ENCODE measurements around the gene STAM2. TPM values are rescaled to one million over a fixed set of nuclear protein-coding genes. Genes with fewer than 3 reads are reported as not detected.

The STAM2 gene
- total RNA-seq, 1 donor from 2014 or later: 16.0 TPM

DNA sequence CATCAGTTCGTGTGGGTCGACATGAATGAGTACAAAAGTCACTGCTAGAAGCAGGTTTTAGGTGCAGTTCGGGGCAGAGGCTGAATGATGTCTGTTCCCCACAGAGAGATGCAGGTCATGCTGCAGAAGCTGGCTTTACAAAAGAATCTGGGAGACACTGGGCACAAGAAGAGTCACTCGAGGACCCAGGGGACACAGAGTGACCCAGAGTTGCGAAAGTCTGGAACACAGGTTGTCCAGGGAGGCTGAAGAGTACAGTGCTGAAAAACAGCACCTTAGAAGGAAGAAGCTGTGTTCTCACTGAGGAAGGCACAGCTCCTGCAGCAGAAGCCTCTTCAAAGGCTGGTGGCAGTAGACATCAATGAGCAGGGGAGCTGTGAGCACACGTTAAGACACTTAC is 91.5 kb downstream of the STAM2 start:
- H3K36me3 Mint-ChIP-seq (ENCODE audit: low read depth): no peaks in the 10 kb centered on the region
- no peak for TF ChIP-seq CTCF (conservative IDR thresholded peaks at IDR 0.05)
- no peak overlapping the region for H3K4me3 Mint-ChIP-seq
- no peak for DNase-seq (ENCODE audit: low read depth, low spot score)
- no peak overlapping the region for H3K27ac Mint-ChIP-seq (ENCODE audit: unreplicated experiment)
- H3K4me1 Mint-ChIP-seq: no peaks in the 10 kb centered on the region
- no peaks in the 10 kb centered on the region for H3K9me3 Mint-ChIP-seq
- H3K27me3 Mint-ChIP-seq (ENCODE audit: low read depth): no peaks in the 10 kb centered on the region

DNA sequence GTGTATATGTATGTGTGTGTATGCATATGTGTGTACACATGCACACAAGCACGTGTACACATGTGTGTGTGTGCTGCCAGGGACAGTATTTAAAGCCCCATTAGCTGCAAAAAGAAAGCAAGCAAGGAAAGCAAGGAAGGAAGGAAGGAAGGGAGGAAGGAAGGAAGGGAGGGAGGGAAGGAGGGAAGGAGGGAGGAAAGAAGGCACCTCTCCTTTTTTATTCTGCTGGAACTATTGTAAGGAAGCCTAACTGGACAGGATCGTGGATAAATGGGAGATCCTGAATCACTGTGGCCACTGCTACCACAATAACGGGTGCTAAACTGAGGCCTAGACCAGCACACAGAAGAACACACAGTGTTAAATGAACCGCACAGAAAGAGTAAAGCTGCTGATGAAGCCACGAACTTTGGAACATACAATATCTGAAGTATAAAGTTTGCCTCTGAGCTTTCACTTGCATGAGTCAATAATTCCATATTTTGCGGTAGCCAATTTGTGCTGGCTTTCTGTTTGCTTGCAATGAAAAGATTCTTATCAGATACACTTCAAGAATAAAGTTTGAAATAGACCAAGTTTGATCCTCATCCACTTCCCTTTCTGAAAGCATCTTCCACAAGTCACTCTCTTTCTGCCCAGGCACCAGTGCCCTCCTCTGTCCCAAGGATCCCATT is 92.2 kb downstream of the STAM2 start:
- no peaks in the 10 kb centered on the region for H3K36me3 Mint-ChIP-seq (ENCODE audit: low read depth)
- no peak for DNase-seq (ENCODE audit: low read depth, low spot score)
- no peak overlapping the region for H3K4me3 Mint-ChIP-seq
- no peak for TF ChIP-seq CTCF (conservative IDR thresholded peaks at IDR 0.05)
- no peaks in the 10 kb centered on the region for H3K4me1 Mint-ChIP-seq
- no peak overlapping the region for H3K27ac Mint-ChIP-seq (ENCODE audit: unreplicated experiment)
- H3K9me3 Mint-ChIP-seq: no peaks in the 10 kb centered on the region
- H3K27me3 Mint-ChIP-seq (ENCODE audit: low read depth): no peaks in the 10 kb centered on the region

GRCh38 chr2:152078662-152079061 is 96.9 kb downstream of the STAM2 start:
- H3K27ac Mint-ChIP-seq (ENCODE audit: unreplicated experiment): no peak overlapping the region
- H3K36me3 Mint-ChIP-seq (ENCODE audit: low read depth): no peaks in the 10 kb centered on the region
- no peaks in the 10 kb centered on the region for H3K4me1 Mint-ChIP-seq
- no peak overlapping the region for H3K4me3 Mint-ChIP-seq
- H3K9me3 Mint-ChIP-seq: peaks cover 3% of the 10 kb centered on the region
- TF ChIP-seq CTCF (conservative IDR thresholded peaks at IDR 0.05): no peak
- no peak for DNase-seq (ENCODE audit: low read depth, low spot score)
- H3K27me3 Mint-ChIP-seq (ENCODE audit: low read depth): no peaks in the 10 kb centered on the region

DNA sequence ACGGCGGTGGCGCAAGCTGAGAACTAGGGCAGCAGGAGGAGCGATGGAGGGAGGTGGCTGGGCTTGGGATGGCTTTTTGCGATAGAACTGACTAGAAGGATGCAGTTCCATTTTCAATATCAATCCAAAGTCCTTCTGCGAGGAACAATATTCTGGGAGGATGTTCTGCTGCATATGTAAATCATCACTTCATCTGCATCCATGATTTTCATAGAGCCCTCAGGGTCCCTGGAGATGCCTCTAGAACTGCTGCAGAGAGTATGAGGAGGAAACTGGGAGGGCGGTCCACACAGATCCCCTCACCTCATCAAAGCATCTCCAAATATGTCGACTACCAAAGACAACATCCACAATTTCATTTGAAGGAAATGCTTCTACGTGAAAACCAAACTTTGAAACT is 97.5 kb downstream of the STAM2 start:
- no peaks in the 10 kb centered on the region for H3K4me1 Mint-ChIP-seq
- no peak overlapping the region for H3K4me3 Mint-ChIP-seq
- no peak overlapping the region for H3K27ac Mint-ChIP-seq (ENCODE audit: unreplicated experiment)
- TF ChIP-seq CTCF (conservative IDR thresholded peaks at IDR 0.05): no peak
- H3K27me3 Mint-ChIP-seq (ENCODE audit: low read depth): no peaks in the 10 kb centered on the region
- DNase-seq (ENCODE audit: low read depth, low spot score): no peak
- peaks cover 3% of the 10 kb centered on the region for H3K9me3 Mint-ChIP-seq
- H3K36me3 Mint-ChIP-seq (ENCODE audit: low read depth): no peaks in the 10 kb centered on the region

GRCh38 chr2:152075461-152076050 is 100.0 kb downstream of the STAM2 start:
- Mint-ChIP-seq H3K27me3 (ENCODE audit: low read depth) (no peaks in the 10 kb centered on the region), H3K4me3 (no peak overlapping the region), H3K4me1 (no peaks in the 10 kb centered on the region), H3K36me3 (ENCODE audit: low read depth) (no peaks in the 10 kb centered on the region), H3K27ac (ENCODE audit: unreplicated experiment) (no peak overlapping the region), H3K9me3 (peaks cover 3% of the 10 kb centered on the region)
- no peak for DNase-seq (ENCODE audit: low read depth, low spot score)
- TF ChIP-seq CTCF (conservative IDR thresholded peaks at IDR 0.05): no peak

All from neural crest cell (in vitro differentiated cells).